ENCODE data around the gene NCOA1. TPM values are rescaled to one million over a fixed set of nuclear protein-coding genes. Genes with fewer than 3 reads are reported as not detected.

The NCOA1 gene
- polyA plus RNA-seq, result 10 to 100 TPM; 13.8 to 48.5 (median 20.4) TPM
- long read RNA-seq, donor 1, result 0 reads
- long read RNA-seq, donor 2, result 0 reads
- long read RNA-seq, donor 3, partial matches to known transcripts, result 12 of 12 reads
- long read RNA-seq, donor 3, other reads (novel, unspliced or antisense), result 0 of 12 reads
- long read RNA-seq, donor 4, result 0 reads
- long read RNA-seq, donor 5, result 0 reads
- long read RNA-seq, donor 6, result 0 reads
- long read RNA-seq, donor 7, result 0 reads
- long read RNA-seq, donor 8, result 0 reads
- long read RNA-seq, donor 9, result 0 reads
- long read RNA-seq, donor 10, partial matches to known transcripts, result 0 of 7 reads
- long read RNA-seq, donor 10, other reads (novel, unspliced or antisense), result 7 of 7 reads

DNA sequence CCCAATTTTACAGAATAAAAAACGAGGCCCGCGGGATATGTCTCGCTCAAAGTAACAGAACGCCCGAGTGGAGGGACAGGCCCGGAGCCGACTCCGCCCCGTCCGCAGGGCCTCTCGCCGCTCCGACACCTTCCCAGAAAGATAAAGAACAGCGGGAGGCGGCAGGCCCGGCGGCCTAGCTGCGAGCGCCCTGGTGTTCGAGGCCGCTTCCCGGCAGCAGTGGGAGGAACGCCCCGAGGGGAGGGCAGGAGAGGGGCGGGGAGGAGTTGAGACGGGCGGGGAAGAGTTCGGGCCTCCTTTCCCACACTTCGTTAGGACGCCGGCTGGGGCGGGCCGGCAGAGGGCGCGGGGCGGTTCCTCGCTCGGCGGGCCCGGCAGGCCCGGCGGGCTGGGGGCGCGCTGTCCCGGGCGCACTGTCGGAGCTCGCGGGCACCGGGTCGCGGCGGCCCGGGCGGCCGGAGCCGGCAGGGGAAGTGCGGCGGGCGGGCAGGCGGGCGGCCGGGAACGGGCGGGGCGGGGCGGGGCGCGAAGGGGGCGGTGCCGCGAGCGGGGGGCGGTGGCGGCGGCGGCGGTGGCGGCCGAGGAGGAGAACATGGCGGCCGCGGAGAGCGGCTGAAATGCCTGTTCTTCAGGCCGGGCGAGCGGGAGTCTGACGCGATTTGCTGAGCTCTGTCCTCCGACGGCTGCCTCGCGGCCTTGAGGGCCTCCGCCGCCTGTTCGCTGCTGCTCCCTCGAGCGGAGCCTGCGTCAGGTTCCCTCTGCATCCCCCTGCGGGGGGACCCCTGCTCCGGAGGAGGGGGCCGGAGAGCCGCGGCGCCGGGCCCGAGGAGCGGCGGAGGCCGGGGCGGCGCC is at the start of gene NCOA1:
TSS of gene NCOA1 (plus strand) at position 565 of the 852 bp plus-strand sequence. CDS start 167,424 bp downstream, outside the sequence.
- H3K36me3 ChIP-seq (ENCODE audit: control insufficient read depth in 3 of 3, insufficient read depth in 2 of 3, low read depth in 1 of 3, low read length in 3 of 3), result no peaks in the 10 kb centered on the region
- peak within 1 kb of the TSS; percentile 92 to 95 (median 94) for H3K27ac ChIP-seq (ENCODE audit: low read depth in 1 of 3, low read length in 2 of 3)
- no peaks in the 10 kb centered on the region for H3K9me3 ChIP-seq (ENCODE audit: control insufficient read depth in 2 of 2, insufficient read depth in 1 of 2, low read depth in 1 of 2, low read length in 1 of 2)
- FAIRE-seq (no peak), DNase-seq (peak; percentile 94)
- peaks cover 0 to 14% (median 10%) of the 10 kb centered on the region in 3 donors for H3K4me1 ChIP-seq (ENCODE audit: control insufficient read depth in 3 of 3, insufficient read depth in 2 of 3, low read depth in 1 of 3, low read length in 2 of 3)
- WGBS, 3 donors, result 0 to 1% (median 0%) methylated on average over 29 to 113 of the region's 113 CpGs
- peak within 1 kb of the TSS; percentile 74 to 98 (median 94) for H3K4me3 ChIP-seq (ENCODE audit: low read depth in 1 of 3, low read length in 3 of 3)
- no peaks in the 10 kb centered on the region for H3K27me3 ChIP-seq (ENCODE audit: control insufficient read depth in 3 of 3, insufficient read depth in 3 of 3, low read length in 3 of 3)

DNA sequence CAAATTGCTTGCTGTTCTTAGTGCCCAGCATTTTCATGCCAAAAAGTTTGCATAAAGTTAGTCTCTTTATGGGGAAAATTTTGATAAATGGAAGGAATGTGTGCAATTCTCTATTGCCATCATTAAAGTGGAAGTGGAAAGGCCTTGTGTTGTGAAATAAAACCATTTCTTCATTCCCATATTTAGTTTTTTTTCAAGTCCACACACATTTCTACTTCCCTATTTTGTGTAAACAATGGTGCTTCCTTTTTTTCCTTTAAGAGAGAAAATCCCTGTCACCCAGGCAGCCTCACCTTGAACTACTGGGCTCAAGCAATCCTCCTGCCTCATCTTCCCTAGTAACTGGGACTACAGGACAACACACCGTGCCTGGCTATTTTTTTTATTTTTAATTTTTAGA is 42.3 kb upstream of the NCOA1 start:
- Histone ChIP-seq H3K36me3 (ENCODE audit: control insufficient read depth in 3 of 3, insufficient read depth in 2 of 3, low read depth in 1 of 3, low read length in 3 of 3) (no peaks in the 10 kb centered on the region), H3K4me1 (ENCODE audit: control insufficient read depth in 3 of 3, insufficient read depth in 2 of 3, low read depth in 1 of 3, low read length in 2 of 3) (no peaks in the 10 kb centered on the region), H3K4me3 (ENCODE audit: low read depth in 1 of 3, low read length in 3 of 3) (no peak overlapping the region), H3K27me3 (ENCODE audit: control insufficient read depth in 3 of 3, insufficient read depth in 3 of 3, low read length in 3 of 3) (no peaks in the 10 kb centered on the region), H3K9me3 (ENCODE audit: control insufficient read depth in 2 of 2, insufficient read depth in 1 of 2, low read depth in 1 of 2, low read length in 1 of 2) (peaks cover 3 to 20% of the 10 kb centered on the region in 2 donors), H3K27ac (ENCODE audit: low read depth in 1 of 3, low read length in 2 of 3) (no peak overlapping the region)
- DNase-seq (no peak), FAIRE-seq (no peak)
- 91 to 97% (median 93%) methylated on average over 1 of the region's 1 CpG for WGBS, 3 donors

DNA sequence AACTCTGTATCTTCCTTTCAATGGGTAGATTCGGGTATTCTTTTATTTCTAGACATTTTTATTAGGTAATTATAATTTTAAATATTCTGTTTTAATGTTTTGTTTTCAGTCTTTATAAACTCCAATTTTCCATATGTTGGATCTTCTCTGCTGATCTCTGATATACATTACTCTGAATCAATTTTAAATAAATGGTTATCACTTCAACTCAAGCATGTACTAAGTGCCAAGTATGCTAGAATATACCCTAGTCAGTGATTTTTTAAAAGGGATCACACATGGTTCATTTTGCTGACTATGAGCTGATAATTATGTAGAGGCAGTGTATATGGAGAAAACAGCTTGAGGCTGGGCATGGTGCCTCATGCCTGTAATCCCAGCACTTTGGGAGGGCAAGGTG is 41.7 kb upstream of the NCOA1 start:
- H3K36me3 ChIP-seq (ENCODE audit: control insufficient read depth in 3 of 3, insufficient read depth in 2 of 3, low read depth in 1 of 3, low read length in 3 of 3), result no peaks in the 10 kb centered on the region
- DNase-seq, result no peak
- no peak overlapping the region for H3K27ac ChIP-seq (ENCODE audit: low read depth in 1 of 3, low read length in 2 of 3)
- H3K27me3 ChIP-seq (ENCODE audit: control insufficient read depth in 3 of 3, insufficient read depth in 3 of 3, low read length in 3 of 3), result no peaks in the 10 kb centered on the region
- peaks cover 3 to 20% of the 10 kb centered on the region in 2 donors for H3K9me3 ChIP-seq (ENCODE audit: control insufficient read depth in 2 of 2, insufficient read depth in 1 of 2, low read depth in 1 of 2, low read length in 1 of 2)
- H3K4me3 ChIP-seq (ENCODE audit: low read depth in 1 of 3, low read length in 3 of 3), result no peak overlapping the region
- no peak for FAIRE-seq
- H3K4me1 ChIP-seq (ENCODE audit: control insufficient read depth in 3 of 3, insufficient read depth in 2 of 3, low read depth in 1 of 3, low read length in 2 of 3), result no peaks in the 10 kb centered on the region
- 53 to 78% (median 70%) methylated on average over 1 of the region's 1 CpG for WGBS, 3 donors

DNA sequence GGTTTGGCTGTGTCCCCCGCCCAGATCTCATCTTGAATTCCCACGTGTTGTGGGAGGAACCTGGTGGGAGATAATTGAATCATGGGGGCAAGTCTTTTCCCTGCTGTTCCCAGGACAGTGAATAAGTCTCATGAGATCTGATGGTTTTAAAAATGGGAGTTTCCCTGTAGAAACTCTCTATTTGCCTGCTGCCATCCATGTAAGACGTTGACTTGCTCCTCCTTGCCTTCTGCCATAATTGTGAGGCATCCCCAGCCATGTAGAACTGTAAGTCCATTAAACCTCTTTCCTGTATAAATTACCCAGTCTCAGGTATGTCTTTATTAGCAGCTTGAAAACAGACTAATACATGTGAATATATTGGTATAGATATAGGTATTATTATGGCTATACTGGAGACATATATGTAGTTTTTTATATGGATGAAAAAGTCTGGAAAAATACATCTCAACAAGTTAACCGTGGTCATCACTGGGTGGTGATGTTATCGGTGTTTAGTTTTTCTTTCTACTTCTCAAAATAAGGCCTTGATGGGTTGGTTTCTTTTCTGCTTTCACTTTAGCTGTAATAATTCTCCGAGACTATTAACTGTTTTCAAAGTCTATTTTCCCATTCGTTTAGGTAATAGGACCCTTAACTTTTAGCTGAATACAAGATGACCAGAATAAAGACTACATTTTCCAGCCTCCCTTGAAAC is 39.1 kb upstream of the NCOA1 start:
- FAIRE-seq (no peak), DNase-seq (no peak)
- Histone ChIP-seq H3K4me1 (ENCODE audit: control insufficient read depth in 3 of 3, insufficient read depth in 2 of 3, low read depth in 1 of 3, low read length in 2 of 3) (no peaks in the 10 kb centered on the region), H3K36me3 (ENCODE audit: control insufficient read depth in 3 of 3, insufficient read depth in 2 of 3, low read depth in 1 of 3, low read length in 3 of 3) (no peaks in the 10 kb centered on the region), H3K27me3 (ENCODE audit: control insufficient read depth in 3 of 3, insufficient read depth in 3 of 3, low read length in 3 of 3) (peaks cover 0 to under 1% (median 0%) of the 10 kb centered on the region in 3 donors), H3K27ac (ENCODE audit: low read depth in 1 of 3, low read length in 2 of 3) (peak overlapping the region in 1 of 3 donors; percentile 31), H3K4me3 (ENCODE audit: low read depth in 1 of 3, low read length in 3 of 3) (no peak overlapping the region), H3K9me3 (ENCODE audit: control insufficient read depth in 2 of 2, insufficient read depth in 1 of 2, low read depth in 1 of 2, low read length in 1 of 2) (peaks cover 3 to 11% of the 10 kb centered on the region in 2 donors)
- WGBS, 3 donors, result 68 to 76% (median 73%) methylated on average over 7 of the region's 7 CpGs

DNA sequence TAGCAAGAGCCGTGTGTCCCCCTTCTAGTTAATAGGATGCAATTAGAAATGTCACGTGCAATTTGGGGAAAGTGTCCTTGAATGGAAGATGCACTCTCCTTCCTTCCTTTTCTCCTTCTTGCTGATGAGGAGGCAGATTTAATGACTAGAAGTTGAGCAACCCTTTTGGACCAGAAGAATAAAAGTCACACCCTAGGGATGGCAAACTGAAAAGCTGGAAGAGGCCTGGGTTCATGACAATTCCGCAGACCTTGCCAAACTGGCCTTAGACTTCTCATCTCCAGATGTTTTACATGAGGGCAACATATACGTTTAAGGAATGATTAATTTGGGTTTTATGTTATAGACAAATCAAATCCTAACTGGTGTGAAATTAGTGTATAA is 38.6 kb upstream of the NCOA1 start:
- FAIRE-seq (no peak), DNase-seq (no peak)
- Histone ChIP-seq H3K27ac (ENCODE audit: low read depth in 1 of 3, low read length in 2 of 3) (no peak overlapping the region), H3K4me3 (ENCODE audit: low read depth in 1 of 3, low read length in 3 of 3) (no peak overlapping the region), H3K36me3 (ENCODE audit: control insufficient read depth in 3 of 3, insufficient read depth in 2 of 3, low read depth in 1 of 3, low read length in 3 of 3) (no peaks in the 10 kb centered on the region), H3K9me3 (ENCODE audit: control insufficient read depth in 2 of 2, insufficient read depth in 1 of 2, low read depth in 1 of 2, low read length in 1 of 2) (peaks cover 3 to 11% of the 10 kb centered on the region in 2 donors), H3K27me3 (ENCODE audit: control insufficient read depth in 3 of 3, insufficient read depth in 3 of 3, low read length in 3 of 3) (peaks cover 0 to 2% (median 0%) of the 10 kb centered on the region in 3 donors), H3K4me1 (ENCODE audit: control insufficient read depth in 3 of 3, insufficient read depth in 2 of 3, low read depth in 1 of 3, low read length in 2 of 3) (no peaks in the 10 kb centered on the region)
- 71 to 93% (median 84%) methylated on average over 4 of the region's 4 CpGs for WGBS, 3 donors

DNA sequence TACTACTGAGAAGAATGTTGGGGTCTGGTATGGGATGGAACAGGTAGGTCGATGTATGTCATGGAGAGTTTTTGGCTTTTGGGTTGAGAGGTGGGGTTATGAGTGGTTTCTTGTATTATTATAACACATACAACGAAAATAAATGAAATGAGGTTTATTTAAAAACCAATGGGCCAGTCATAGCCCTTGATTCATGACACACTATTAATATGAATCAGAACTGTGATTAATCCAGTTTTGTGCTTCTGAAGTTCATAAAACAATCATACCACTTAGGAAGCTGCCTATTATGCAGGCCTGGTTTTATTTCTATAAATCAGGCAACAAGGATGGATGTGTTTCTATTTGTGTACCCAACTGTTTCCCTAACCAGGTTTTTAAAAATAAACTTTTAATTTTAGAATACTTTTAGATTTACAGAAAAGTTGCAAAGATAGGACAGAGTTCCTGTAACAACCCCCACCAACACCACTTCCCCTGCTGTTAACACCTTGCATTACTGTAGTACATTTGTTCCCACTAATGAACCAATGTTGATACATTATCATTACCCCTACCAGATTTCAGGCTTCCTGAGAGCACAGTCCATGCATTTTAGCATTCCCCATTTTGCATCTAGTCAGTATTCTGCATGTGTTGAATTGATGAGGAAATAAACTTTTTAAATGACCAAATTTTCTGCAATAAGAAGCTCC is 37.5 kb upstream of the NCOA1 start:
- FAIRE-seq, result no peak

DNA sequence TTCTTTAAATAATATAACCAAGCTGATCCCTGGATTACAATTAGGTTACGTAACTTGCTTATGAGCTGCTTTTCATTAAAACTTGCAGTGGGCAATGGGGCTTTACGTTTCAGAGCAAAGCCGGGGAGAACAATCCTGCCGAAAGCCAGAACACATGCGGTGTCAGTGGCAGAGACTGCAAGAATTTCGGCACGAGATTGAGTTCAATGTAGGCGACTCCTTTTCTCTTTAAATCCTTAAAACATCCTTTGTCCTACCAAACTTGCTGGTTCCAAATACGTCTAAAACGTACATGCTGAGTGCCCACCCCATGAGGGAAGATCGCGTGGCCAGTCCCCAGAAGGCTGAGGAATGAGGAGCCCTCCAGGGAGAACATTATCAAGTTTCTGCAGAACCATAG is 36.8 kb upstream of the NCOA1 start:
- no peak overlapping the region for H3K4me3 ChIP-seq (ENCODE audit: low read depth in 1 of 3, low read length in 3 of 3)
- FAIRE-seq (no peak), DNase-seq (no peak)
- H3K9me3 ChIP-seq (ENCODE audit: control insufficient read depth in 2 of 2, insufficient read depth in 1 of 2, low read depth in 1 of 2, low read length in 1 of 2), result peaks cover 3 to 6% of the 10 kb centered on the region in 2 donors
- H3K27me3 ChIP-seq (ENCODE audit: control insufficient read depth in 3 of 3, insufficient read depth in 3 of 3, low read length in 3 of 3), result peaks cover 0 to 2% (median 0%) of the 10 kb centered on the region in 3 donors
- 66 to 79% (median 75%) methylated on average over 12 of the region's 12 CpGs for WGBS, 3 donors
- H3K27ac ChIP-seq (ENCODE audit: low read depth in 1 of 3, low read length in 2 of 3), result no peak overlapping the region
- H3K4me1 ChIP-seq (ENCODE audit: control insufficient read depth in 3 of 3, insufficient read depth in 2 of 3, low read depth in 1 of 3, low read length in 2 of 3), result no peaks in the 10 kb centered on the region
- H3K36me3 ChIP-seq (ENCODE audit: control insufficient read depth in 3 of 3, insufficient read depth in 2 of 3, low read depth in 1 of 3, low read length in 3 of 3), result no peaks in the 10 kb centered on the region

More for the DNA sequence above, 37.5 kb upstream of the NCOA1 start:
- no peak for DNase-seq
- Histone ChIP-seq H3K9me3 (ENCODE audit: control insufficient read depth in 2 of 2, insufficient read depth in 1 of 2, low read depth in 1 of 2, low read length in 1 of 2) (peaks cover 3 to 11% of the 10 kb centered on the region in 2 donors), H3K4me1 (ENCODE audit: control insufficient read depth in 3 of 3, insufficient read depth in 2 of 3, low read depth in 1 of 3, low read length in 2 of 3) (no peaks in the 10 kb centered on the region), H3K4me3 (ENCODE audit: low read depth in 1 of 3, low read length in 3 of 3) (no peak overlapping the region), H3K27me3 (ENCODE audit: control insufficient read depth in 3 of 3, insufficient read depth in 3 of 3, low read length in 3 of 3) (peaks cover 0 to 2% (median 0%) of the 10 kb centered on the region in 3 donors), H3K36me3 (ENCODE audit: control insufficient read depth in 3 of 3, insufficient read depth in 2 of 3, low read depth in 1 of 3, low read length in 3 of 3) (no peaks in the 10 kb centered on the region), H3K27ac (ENCODE audit: low read depth in 1 of 3, low read length in 2 of 3) (no peak overlapping the region)
- WGBS, 3 donors, result 82 to 92% (median 88%) methylated on average over 2 of the region's 2 CpGs

Data from small intestine (tissue), 16 donors.